ENCODE measurements around the gene ALDH1B1.
A peak's percentile ranks its signal among the peaks of the same experiment; 100 is the strongest.

ALDH1B1 gene

GRCh38 chr9:38443181-38443580 lies 50.7 kb downstream of the ALDH1B1 start:
- peak; percentile 36 for DNase-seq

DNA sequence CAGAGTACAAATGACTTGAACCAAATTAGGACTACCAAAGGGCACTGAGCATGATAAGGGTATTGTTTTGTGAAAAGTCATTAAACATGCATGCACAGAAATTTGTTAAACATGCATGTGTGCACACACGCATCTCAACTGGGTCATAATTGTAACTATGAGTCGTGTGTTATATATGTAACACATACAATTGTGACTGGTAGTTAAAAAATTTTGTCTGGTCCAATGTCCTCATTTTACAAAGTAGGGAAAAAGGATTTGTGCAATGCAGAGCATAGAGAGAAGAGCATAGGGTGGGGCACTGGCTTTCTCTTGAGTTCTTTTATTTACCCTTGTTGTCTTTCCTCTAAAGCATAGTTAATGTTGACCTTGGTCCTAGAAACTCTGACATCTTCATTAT lies 51.1 kb downstream of the ALDH1B1 start:
- DNase-seq = peak; percentile 43

DNA sequence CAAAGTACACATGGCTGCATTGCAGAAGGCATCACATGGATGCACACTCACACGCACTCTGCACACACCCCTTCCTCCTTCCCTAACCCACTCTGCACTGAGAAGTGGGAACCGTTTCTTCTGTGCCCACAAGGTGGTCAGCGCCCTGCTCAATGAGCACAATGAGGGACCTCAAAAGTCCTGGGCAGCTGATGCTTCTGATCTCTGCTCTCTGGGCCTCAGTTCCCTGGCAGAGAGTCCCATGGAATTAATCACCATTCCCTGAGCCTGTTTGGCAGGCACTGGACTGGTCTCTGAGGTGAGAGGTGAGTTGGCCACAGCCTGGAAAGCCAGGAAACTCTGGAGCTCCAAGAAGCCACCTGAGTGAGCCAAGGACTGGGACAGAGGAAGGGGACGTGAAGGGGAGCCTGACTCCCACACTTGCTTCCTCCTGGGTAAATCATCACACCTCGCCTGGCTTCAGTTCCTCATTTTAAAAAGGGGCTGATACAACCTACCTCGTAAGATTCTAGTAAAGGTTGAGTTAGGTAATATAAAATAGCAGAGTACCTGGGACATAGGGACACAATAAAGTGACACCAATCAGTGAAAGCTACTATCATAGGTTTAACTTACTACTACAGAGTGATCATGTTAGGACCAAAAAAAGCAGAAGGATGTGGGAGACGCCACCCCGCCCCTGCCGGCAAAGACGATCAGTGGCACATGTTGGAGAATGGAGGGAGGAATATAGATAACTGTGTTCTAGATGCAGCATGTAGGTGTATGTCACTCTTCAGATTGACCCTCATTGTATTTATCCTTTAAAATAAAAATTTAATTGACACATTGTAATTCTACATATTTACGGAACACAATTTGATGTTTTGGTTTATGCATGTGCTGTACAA lies 52.9 kb downstream of the ALDH1B1 start:
- no peak for DNase-seq

DNA sequence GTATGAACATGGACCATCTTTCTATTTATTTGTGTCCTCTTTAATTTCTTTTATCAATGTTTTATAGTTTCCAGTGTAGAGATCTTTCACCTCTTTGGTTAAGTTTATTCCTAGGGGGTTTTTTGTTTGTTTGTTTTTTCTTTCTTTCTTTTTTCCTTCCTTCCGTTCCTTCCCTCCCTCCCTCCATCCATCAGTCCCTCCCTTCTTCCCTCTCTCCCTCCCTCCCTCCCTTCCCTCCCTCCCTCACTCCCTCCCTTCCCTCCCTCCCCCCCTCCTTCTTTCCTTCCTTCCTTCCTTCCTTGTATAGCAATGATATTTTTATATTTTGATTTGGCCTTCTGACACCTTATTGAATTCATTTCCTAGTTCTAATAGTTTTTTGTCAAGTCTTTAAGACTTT lies 55.2 kb downstream of the ALDH1B1 start:
- no peak for DNase-seq

Data from fibroblast of skin of right quadriceps (primary cell).